ENCODE results near the gene IGSF9. TPM values are rescaled to one million over a fixed set of nuclear protein-coding genes. Genes with fewer than 3 reads are reported as not detected.

The IGSF9 gene
- total and polyA plus RNA-seq, 2 of the 4 experiments (the other 2 are of a cell fraction) = 0.05 TPM; not detected in 1

- H2AK5ac ChIP-seq (ENCODE audit: low read depth, low read length) = no peak overlapping the region
- H3K27me3 ChIP-seq (ENCODE audit: control insufficient read depth, insufficient read depth, low read length) = peaks cover 68% of the 10 kb centered on the region
- H2BK20ac ChIP-seq (ENCODE audit: low read depth, low read length) = no peak overlapping the region
- no TSS peak for BruUV-seq (replicated peaks)
- H3K4ac ChIP-seq (ENCODE audit: low read depth, low read length) = no peak overlapping the region
- intact Hi-C loops (cut with micrococcal nuclease) = loop anchor here (2.0 to 10.0 kb wide), 2 partner anchors 62 to 430 kb away; no protein-coding TSS in a partner anchor
- H3K9me1 ChIP-seq (ENCODE audit: insufficient read depth, low read length) = no peaks in the 10 kb centered on the region
- no peak overlapping the region for H2AFZ ChIP-seq (replicated peaks; ENCODE audit: low read length, poor library complexity)
- no peak overlapping the region for H4K8ac ChIP-seq (ENCODE audit: low read depth in 2 of 2, low read length in 2 of 2)
- ATAC-seq (ENCODE audit: low read depth) (no peak), DNase-seq (no peak)
- no peak overlapping the region for H3K23ac ChIP-seq (ENCODE audit: low read depth, low read length)
- no peak overlapping the region for H2BK15ac ChIP-seq (ENCODE audit: low read depth, low read length)
- H2AK9ac ChIP-seq (replicated peaks; ENCODE audit: low read depth, low read length, poor library complexity) = no peak overlapping the region
- peak overlapping the region; percentile 69; the same call in 1 of the 2 replicates for H3K4me2 ChIP-seq (ENCODE audit: low read depth, low read length)
- no peaks in the 10 kb centered on the region; the same call in 1 of the 2 replicates for H3K4me1 ChIP-seq (ENCODE audit: control insufficient read depth, insufficient read depth, low read length)
- no peaks in the 10 kb centered on the region for H3K9me3 ChIP-seq (ENCODE audit: control insufficient read depth, insufficient read depth, low read length)
- H3K27ac ChIP-seq (ENCODE audit: insufficient read depth, low read length) = no peak overlapping the region
- no peaks in the 10 kb centered on the region for H3K36me3 ChIP-seq (ENCODE audit: control insufficient read depth, insufficient read depth, low read length)
- CTCF ChIA-PET = no interaction called here
- no peak overlapping the region for H3K56ac ChIP-seq (ENCODE audit: extremely low read depth, insufficient read depth, low read length)
- H3K14ac ChIP-seq (replicated peaks; ENCODE audit: low read depth, low read length) = no peak overlapping the region
- H2BK120ac ChIP-seq (ENCODE audit: low read depth, low read length) = no peak overlapping the region
- 8% methylated on average over 9 of the region's 11 CpGs; no CpG with 5 or more reads in 1 of the 2 experiments for WGBS, 2 experiments (ENCODE audit: extremely low coverage in 2 of 2, insufficient read length in 1 of 2)
- POLR2A ChIA-PET (ENCODE audit: unreplicated experiment) = no interaction called here
- H4K91ac ChIP-seq (ENCODE audit: insufficient read depth, low read depth, low read length) = no peak overlapping the region
- H4K20me1 ChIP-seq (ENCODE audit: insufficient read depth, low read length) = no peaks in the 10 kb centered on the region
- no peak overlapping the region for H4K5ac ChIP-seq (ENCODE audit: low read depth, low read length)
- no peaks in the 10 kb centered on the region for H3K79me1 ChIP-seq (ENCODE audit: low read depth in 1 of 2, low read length in 2 of 2)
- in situ Hi-C loops (cut with MboI; ENCODE audit: low sequenced_read_pairs) = no loop called here
- no peak overlapping the region for H2BK5ac ChIP-seq (ENCODE audit: low read depth, low read length, poor library complexity, severe bottlenecking)
- dilution Hi-C loops (cut with HindIII; ENCODE audit: low sequenced_read_pairs, unreplicated experiment) = no loop called here
- no peak overlapping the region for H3K18ac ChIP-seq (ENCODE audit: low read depth, low read length)
- peak overlapping the region; percentile 34; the same call in 1 of the 2 replicates for H3K4me3 ChIP-seq (ENCODE audit: insufficient read depth, low read depth, low read length)
- no peak overlapping the region for H3K9ac ChIP-seq (ENCODE audit: low read depth, low read length)
- TF ChIP-seq CTCF (conservative IDR thresholded peaks at IDR 0.05; ENCODE audit: low read depth, low read length) = no peak
- TF ChIP-seq RCOR1 (IDR thresholded peaks at IDR 0.05; ENCODE audit: insufficient replicate concordance, low read length) = no peak
- no peak for TF ChIP-seq RAD21 (IDR thresholded peaks at IDR 0.05; ENCODE audit: low read length)
- no peak for TF ChIP-seq BHLHE40 (IDR thresholded peaks at IDR 0.05; ENCODE audit: low read depth, low read length)
- no peak for TF ChIP-seq CEBPB (IDR thresholded peaks at IDR 0.05; ENCODE audit: low read depth, low read length)
- TF ChIP-seq MXI1 (IDR thresholded peaks at IDR 0.05; ENCODE audit: borderline replicate concordance, low read depth, low read length) = no peak
- no peak for TF ChIP-seq RFX5 (IDR thresholded peaks at IDR 0.05; ENCODE audit: low read depth, low read length)
- no peak for TF ChIP-seq MAZ (IDR thresholded peaks at IDR 0.05; ENCODE audit: borderline replicate concordance, low read depth, low read length)
- TF ChIP-seq FOS (IDR thresholded peaks at IDR 0.05; ENCODE audit: low read depth, low read length) = no peak
- no peak for TF ChIP-seq NFE2L2 (IDR thresholded peaks at IDR 0.05; ENCODE audit: low read depth, low read length)
- no peak for TF ChIP-seq ELK1 (IDR thresholded peaks at IDR 0.05; ENCODE audit: borderline replicate concordance, low read depth, low read length)
- no peak for TF ChIP-seq CHD1 (IDR thresholded peaks at IDR 0.05; ENCODE audit: low read depth, low read length)
- no peak for TF ChIP-seq SMC3 (IDR thresholded peaks at IDR 0.05; ENCODE audit: low read depth, low read length)
- TF ChIP-seq POLR2A (IDR thresholded peaks at IDR 0.05; ENCODE audit: low read depth, low read length) = no peak
- TF ChIP-seq USF2 (IDR thresholded peaks at IDR 0.05; ENCODE audit: low read depth, low read length) = no peak
Observed at GRCh38 chr1:159944623-159945455, 574 bp downstream of the IGSF9 start.

Data from IMR-90 (cell line).